ENCODE data around the gene CHRM2. TPM values are rescaled to one million over a fixed set of nuclear protein-coding genes. Genes with fewer than 3 reads are reported as not detected.
"Not testable (repeated sequence)": the region's sequence is repeated elsewhere in the genome, so short reads cannot be mapped to it uniquely, and the experiment has no call there.

CHRM2 gene
- not detected for total RNA-seq

DNA sequence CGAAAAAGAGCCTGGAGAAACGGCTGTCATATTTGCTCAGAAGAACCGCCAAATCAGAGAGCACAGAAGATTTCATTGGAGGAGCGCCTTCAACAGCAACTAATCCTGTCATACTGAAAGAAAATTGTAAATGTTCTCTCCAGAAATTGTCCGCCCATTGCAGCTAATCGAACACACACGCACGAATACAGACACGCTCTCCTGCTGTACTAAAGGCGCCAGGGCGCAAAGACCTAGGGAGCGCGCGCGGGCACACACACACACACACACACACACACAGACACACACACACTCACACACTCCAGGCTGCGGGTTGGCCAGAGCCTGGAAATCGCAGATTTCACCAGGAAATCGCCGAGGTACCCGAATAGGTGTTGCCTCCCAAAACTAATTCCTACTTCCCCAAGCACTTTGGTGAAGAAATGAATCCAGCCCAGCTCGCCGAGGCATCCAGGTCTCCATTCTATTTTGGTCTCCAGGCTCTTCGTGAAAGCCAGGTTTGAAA lies at the start of gene CHRM2:
TSS of gene CHRM2 (plus strand) at position 157 of the 505 bp plus-strand sequence. CDS start 146,214 bp downstream, outside the sequence.
- CTCF ChIA-PET, result no interaction called here
- peaks cover 43% of the 10 kb centered on the region for H3K27me3 Mint-ChIP-seq
- no peak within 1 kb of the TSS for H3K4me3 Mint-ChIP-seq
- no peaks in the 10 kb centered on the region for H3K36me3 Mint-ChIP-seq (ENCODE audit: low read depth)
- no peaks in the 10 kb centered on the region for H3K4me1 Mint-ChIP-seq
- H3K27ac Mint-ChIP-seq, result no peak within 1 kb of the TSS
- no peaks in the 10 kb centered on the region for H3K9me3 Mint-ChIP-seq
- POLR2A ChIA-PET, result no interaction called here
- DNase-seq, result no peak

DNA sequence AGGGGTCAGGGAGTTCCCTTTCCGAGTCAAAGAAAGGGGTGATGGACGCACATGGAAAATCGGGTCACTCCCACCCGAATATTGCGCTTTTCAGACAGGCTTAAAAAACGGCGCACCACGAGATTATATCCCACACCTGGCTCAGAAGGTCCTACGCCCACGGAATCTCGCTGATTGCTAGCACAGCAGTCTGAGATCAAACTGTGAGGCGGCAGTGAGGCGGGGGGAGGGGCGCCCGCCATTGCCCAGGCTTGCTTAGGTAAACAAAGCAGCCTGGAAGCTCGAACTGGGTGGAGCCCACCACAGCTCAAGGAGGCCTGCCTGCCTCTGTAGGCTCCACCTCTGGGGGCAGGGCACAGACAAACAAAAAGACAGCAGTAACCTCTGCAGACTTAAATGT lies 37.1 kb upstream of the CHRM2 start:
- DNase-seq; H3K27me3 Mint-ChIP-seq; H3K4me1 Mint-ChIP-seq; H3K4me3 Mint-ChIP-seq; CTCF ChIA-PET; H3K27ac Mint-ChIP-seq; H3K36me3 Mint-ChIP-seq (ENCODE audit: low read depth); POLR2A ChIA-PET: not testable (repeated sequence)
- H3K9me3 Mint-ChIP-seq, result peaks cover 13% of the 10 kb centered on the region

DNA sequence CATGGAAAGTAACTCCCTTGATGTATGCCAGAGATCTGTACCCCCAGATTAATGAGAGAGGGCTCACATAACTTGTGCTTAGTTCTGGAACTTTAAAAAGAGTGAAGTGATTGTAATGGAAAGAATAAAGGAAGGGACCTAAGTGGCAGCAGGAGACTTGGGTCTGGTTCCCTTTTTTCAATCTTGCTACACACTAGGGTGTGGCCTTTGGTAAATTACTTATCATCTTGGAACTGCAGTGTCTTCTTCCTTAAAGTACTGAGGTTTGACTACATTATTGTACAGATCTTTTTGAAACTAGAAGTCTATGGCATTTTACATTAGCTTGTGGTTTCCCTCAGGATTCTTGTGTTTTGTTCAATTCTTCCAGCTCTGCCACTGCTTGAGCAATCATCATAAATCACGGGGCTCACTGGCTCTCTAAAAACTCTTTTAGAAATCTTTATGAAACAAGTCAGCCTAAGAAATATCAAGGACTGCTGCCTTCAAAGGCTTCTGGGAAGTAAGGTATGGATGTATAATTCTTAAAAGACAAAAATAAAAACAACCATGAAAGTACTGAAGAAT lies 22.5 kb upstream of the CHRM2 start:
- ChIA-PET CTCF (interaction anchor here (0.6 kb wide), 1 partner anchor 465 kb away, joined by 3 read pairs; no protein-coding TSS in a partner anchor), POLR2A (interaction anchor here (0.7 kb wide), 1 partner anchor 1272 kb away, joined by 5 read pairs; no protein-coding TSS in a partner anchor)
- Mint-ChIP-seq H3K27me3 (no peaks in the 10 kb centered on the region), H3K27ac (no peak overlapping the region), H3K4me3 (no peak overlapping the region), H3K9me3 (peaks cover 4% of the 10 kb centered on the region), H3K36me3 (ENCODE audit: low read depth) (no peaks in the 10 kb centered on the region), H3K4me1 (no peaks in the 10 kb centered on the region)
- DNase-seq, result no peak

DNA sequence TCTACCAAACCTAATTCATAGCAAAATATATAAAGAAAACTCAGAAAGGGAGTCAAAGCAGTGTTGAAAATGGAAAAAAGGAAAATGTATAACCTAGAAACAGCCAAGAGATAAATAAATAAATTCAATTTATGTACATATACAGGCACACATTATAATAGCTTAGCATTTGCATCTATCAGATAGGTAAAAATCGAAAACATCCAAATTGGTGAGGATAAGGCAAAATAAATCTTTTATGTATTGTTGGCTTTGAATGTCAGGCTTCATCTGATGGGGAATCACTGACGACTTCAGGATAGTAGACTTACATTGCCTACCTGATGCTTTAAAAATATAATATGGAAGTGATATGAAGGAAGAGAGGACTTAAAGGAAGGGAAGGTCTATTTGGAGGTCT lies 20.6 kb upstream of the CHRM2 start:
- no peaks in the 10 kb centered on the region for H3K9me3 Mint-ChIP-seq
- no peak overlapping the region for H3K27ac Mint-ChIP-seq
- H3K4me3 Mint-ChIP-seq, result no peak overlapping the region
- no peaks in the 10 kb centered on the region for H3K4me1 Mint-ChIP-seq
- CTCF ChIA-PET, result interaction anchor here (0.6 kb wide), 1 partner anchor 218 kb away, joined by 3 read pairs; no protein-coding TSS in a partner anchor
- POLR2A ChIA-PET, result no interaction called here
- no peaks in the 10 kb centered on the region for H3K36me3 Mint-ChIP-seq (ENCODE audit: low read depth)
- no peaks in the 10 kb centered on the region for H3K27me3 Mint-ChIP-seq
- DNase-seq, result no peak

DNA sequence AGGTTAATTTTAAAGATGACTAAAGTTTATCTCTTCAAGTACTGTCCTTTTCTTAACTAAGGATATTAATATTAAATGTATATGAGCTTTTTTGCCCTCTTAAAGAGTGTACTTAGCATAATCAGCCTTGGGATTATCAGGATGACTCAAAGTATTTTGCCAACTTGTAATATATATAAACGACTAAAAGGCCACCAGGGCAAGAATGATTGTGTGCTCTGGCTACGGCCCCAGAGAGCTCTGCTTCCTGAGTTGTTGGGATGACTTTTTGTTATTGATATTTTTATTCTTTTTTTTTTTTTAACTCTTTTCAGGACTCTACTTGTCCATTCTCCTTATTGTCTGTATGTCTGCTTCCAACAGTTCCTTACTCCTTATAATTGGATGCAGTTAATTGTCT lies 14.8 kb upstream of the CHRM2 start:
- DNase-seq, result no peak
- Mint-ChIP-seq H3K27me3 (no peaks in the 10 kb centered on the region), H3K9me3 (no peaks in the 10 kb centered on the region), H3K27ac (no peak overlapping the region), H3K36me3 (ENCODE audit: low read depth) (no peaks in the 10 kb centered on the region), H3K4me1 (no peaks in the 10 kb centered on the region), H3K4me3 (no peak overlapping the region)
- POLR2A ChIA-PET, result no interaction called here
- CTCF ChIA-PET, result interaction anchor here (1.2 kb wide), 1 partner anchor 17 kb away, joined by 3 read pairs; no protein-coding TSS in a partner anchor

DNA sequence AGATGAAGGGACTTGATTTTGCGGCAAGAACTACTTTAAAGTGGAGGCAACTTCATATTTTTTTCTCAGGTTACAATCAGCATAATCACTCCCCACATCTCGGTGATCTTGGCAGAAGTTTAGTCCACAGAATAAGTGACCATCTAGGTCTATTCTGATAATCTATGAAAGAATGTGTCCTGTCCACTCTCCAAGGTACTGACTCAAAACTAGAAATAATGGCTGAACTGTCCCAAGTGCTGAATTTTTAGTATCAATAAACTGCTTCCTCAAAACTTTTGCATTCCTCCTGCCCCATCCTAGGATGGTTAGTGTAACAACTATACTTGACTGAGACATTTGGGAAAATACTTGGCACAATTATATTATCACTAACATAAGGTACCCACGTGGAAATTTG lies 10.9 kb upstream of the CHRM2 start:
- POLR2A ChIA-PET, result no interaction called here
- DNase-seq, result no peak

DNA sequence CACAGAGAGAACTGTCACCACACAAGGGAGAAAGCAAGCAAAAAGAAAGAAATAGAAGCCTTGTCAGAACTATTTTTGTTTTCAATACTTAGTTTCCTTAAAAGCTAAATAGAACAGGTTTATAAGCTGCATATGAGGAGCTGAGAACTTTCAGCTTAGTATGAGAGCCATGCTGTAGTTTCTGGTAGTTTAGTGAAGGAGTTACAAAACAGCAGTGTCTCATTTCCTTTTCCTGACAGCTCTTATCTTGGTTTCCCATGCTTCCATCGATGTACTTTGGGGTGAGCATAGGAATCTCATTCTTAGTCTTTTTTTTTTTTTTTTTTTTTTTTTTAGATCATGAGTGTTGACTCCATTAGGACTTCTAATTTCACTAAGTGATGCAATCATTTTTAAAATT lies 8.6 kb upstream of the CHRM2 start:
- no peak for DNase-seq
- Mint-ChIP-seq H3K27ac (no peak overlapping the region), H3K4me3 (no peak overlapping the region), H3K27me3 (no peaks in the 10 kb centered on the region), H3K9me3 (no peaks in the 10 kb centered on the region), H3K4me1 (no peaks in the 10 kb centered on the region), H3K36me3 (ENCODE audit: low read depth) (no peaks in the 10 kb centered on the region)
- ChIA-PET POLR2A (no interaction called here), CTCF (no interaction called here)

More for the DNA sequence above, 10.9 kb upstream of the CHRM2 start:
- Mint-ChIP-seq H3K27me3 (no peaks in the 10 kb centered on the region), H3K9me3 (no peaks in the 10 kb centered on the region), H3K27ac (no peak overlapping the region), H3K4me3 (no peak overlapping the region), H3K36me3 (ENCODE audit: low read depth) (no peaks in the 10 kb centered on the region), H3K4me1 (no peaks in the 10 kb centered on the region)
- CTCF ChIA-PET, result no interaction called here

DNA sequence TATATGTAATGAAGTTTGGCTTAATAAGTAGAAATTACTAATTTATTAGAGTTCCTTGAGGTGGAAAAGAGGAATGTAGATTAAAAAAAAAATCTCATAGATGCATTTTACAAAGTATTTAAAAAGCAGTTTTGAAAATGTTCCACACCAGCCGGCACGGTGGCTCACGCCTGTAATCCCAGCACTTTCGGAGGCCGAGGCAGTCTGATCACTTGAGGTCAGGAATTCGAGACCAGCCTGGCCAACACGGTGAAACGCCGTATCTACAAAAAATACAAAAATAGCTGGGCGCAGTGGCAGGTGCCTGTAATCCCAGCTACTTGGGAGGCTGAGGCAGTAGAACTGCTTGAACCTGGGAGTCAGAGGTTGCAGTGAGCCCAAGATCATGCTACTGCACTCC lies 3.2 kb upstream of the CHRM2 start:
- POLR2A ChIA-PET, result no interaction called here
- H3K9me3 Mint-ChIP-seq, result no peaks in the 10 kb centered on the region
- peaks cover 20% of the 10 kb centered on the region for H3K27me3 Mint-ChIP-seq
- H3K4me3 Mint-ChIP-seq, result no peak overlapping the region
- no peaks in the 10 kb centered on the region for H3K4me1 Mint-ChIP-seq
- no peak for DNase-seq
- CTCF ChIA-PET, result no interaction called here
- H3K27ac Mint-ChIP-seq, result no peak overlapping the region
- H3K36me3 Mint-ChIP-seq (ENCODE audit: low read depth), result no peaks in the 10 kb centered on the region

DNA sequence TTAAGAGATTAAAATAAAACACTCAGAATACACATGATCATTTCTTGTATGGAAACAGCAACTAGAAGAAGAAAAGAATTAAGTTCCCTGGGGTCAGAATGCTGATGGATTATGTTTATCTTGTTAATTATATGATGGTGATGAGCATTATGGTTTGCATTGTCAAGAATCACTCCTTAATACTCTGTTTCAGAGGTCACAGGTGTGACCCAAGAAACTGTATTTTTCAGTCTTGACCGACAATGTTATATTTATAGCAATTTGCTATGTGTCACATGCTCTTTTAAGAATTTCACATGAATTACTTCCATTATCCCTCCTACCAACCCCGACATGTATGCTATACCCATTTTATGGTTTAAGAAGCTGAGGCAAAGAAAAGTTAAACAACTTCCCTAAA lies 2.7 kb upstream of the CHRM2 start:
- no peak for DNase-seq
- H3K4me1 Mint-ChIP-seq, result no peaks in the 10 kb centered on the region
- POLR2A ChIA-PET, result no interaction called here
- H3K27ac Mint-ChIP-seq, result no peak overlapping the region
- no peaks in the 10 kb centered on the region for H3K36me3 Mint-ChIP-seq (ENCODE audit: low read depth)
- no peaks in the 10 kb centered on the region for H3K9me3 Mint-ChIP-seq
- H3K27me3 Mint-ChIP-seq, result peaks cover 25% of the 10 kb centered on the region
- CTCF ChIA-PET, result no interaction called here
- no peak overlapping the region for H3K4me3 Mint-ChIP-seq

DNA sequence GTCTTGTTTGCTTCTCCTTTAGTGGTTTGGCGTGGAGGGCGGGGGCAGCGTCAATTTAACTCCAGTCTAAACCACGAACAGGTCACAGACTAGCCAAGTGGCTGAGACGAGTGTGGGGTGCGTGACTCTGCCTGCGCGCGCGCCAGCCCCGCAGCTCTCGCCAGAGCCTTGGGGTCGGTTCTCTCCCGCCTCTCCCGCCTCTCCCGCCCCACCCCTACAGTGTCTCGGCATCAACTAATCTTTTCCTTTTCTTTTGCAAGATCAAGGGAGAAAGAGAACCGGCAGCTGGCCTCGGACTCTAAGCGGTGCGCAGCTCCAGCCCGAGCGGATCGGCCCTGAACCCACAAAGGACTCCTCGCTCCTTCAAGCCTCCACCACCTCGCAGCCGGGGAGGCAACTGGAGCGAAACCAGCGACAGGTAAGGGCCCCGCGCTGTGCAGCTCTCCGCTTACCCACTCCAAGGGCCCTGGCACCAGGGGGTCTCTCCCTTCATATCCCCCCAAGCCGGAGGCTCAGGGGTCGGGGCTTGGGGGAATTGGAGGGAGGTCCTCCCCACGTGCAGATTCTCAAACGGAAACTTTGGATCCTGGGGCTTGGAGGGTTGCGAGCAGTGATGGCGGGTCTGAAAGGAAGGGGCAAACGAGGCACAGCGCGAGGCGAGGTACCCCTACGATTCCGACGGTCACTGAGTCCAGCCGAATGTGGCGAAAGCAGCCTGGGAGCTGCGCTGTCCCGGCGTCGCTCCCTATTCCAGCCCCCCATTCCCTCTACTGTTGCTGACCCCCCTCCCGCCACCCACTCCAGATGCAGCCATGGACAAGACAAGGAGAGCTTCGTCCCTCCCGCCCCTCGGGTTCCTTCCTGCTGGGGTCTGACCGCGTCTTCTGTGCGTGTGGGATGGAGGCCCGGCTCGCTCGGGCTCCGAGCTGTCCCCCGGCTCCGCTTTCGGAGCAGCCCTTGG lies 829 bp downstream of the CHRM2 start:
- ChIA-PET POLR2A (no interaction called here), CTCF (no interaction called here)
- H3K36me3 Mint-ChIP-seq (ENCODE audit: low read depth), result no peaks in the 10 kb centered on the region
- H3K9me3 Mint-ChIP-seq, result no peaks in the 10 kb centered on the region
- H3K27ac Mint-ChIP-seq, result no peak overlapping the region
- H3K4me3 Mint-ChIP-seq, result no peak overlapping the region
- no peak for DNase-seq
- no peaks in the 10 kb centered on the region for H3K4me1 Mint-ChIP-seq
- H3K27me3 Mint-ChIP-seq, result peaks cover 43% of the 10 kb centered on the region

DNA sequence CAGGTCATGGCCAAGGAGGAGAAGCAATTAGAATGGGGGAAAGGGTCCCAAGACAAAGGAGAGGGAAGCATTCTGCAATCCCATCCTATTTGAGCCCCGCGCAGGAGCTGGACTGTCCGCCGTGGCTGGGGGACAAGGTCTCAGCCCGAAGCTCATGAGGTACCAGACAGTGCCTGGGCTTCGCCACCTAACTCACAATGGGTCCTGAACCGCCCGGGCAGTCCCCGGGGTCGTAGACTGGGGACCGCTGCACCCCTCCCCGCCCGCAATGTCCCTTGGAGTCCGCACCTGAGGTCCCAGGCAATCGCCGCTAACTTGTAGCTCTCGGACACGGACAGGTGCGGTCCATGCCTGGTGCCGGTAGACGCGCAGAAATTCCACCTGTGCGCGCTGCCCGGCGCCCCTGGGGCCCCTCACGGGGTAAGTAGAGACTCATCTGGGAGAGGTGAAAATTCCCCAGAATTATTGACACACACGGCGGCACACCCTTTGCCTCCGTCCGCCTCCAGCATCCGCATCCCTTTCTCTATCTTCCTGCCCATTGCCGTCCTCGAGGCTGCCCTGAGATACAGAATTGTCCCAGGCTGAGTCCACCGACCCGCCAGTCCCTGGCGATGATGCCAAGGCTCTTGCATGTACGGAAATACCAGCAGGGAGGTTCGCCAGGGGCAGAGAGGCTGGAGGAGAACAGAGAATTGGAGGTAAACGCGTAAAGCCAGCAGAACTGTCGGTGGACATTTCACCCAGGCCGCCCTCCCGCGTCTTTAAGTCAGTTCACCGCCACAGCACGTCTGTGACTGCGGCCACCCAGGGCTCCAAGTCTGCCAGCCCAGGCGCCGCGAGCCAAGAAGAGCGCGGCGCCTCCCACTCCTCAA lies 1.8 kb downstream of the CHRM2 start:
- H3K36me3 Mint-ChIP-seq (ENCODE audit: low read depth), result no peaks in the 10 kb centered on the region
- no peak overlapping the region for H3K4me3 Mint-ChIP-seq
- DNase-seq, result no peak
- H3K27ac Mint-ChIP-seq, result no peak overlapping the region
- CTCF ChIA-PET, result interaction anchor here (1.2 kb wide), 1 partner anchor 16 kb away, joined by 3 read pairs; no protein-coding TSS in a partner anchor
- H3K27me3 Mint-ChIP-seq, result peaks cover 43% of the 10 kb centered on the region
- POLR2A ChIA-PET, result no interaction called here
- H3K9me3 Mint-ChIP-seq, result no peaks in the 10 kb centered on the region
- no peaks in the 10 kb centered on the region for H3K4me1 Mint-ChIP-seq

DNA sequence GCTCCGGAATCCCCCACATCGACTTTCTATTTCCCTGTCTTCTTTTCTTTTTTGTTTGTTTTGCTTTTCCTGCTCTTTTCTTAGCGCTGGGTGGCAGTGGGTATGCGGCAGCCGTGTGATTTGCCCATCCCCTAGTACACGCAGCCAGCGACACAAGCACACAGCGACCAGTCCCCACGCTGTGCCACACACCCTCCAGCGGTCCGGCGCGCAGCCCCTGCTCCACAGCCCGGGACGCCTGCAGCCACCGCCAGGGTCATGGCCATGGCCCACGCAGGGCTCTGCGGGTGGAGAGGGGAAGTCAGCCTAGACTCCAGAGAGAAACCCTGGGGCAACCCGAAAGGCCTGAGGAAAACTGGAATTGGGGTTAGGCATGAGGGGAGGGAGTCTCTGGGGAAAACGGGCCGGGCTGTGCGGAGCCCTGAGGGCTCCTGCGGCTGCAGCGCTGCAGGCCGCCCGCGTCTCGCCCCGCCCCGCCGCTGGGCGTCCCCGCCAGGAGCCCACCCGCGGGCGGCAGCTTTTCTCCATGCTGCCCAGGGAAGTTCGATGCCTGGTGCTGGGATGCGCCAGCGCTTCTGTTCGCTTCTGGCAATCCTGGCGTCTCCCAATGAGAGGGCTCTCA lies 2.5 kb downstream of the CHRM2 start:
- ChIA-PET CTCF (interaction anchor here (1.2 kb wide), 1 partner anchor 17 kb away, joined by 3 read pairs; no protein-coding TSS in a partner anchor), POLR2A (no interaction called here)
- DNase-seq, result no peak

More for the DNA sequence above, 2.5 kb downstream of the CHRM2 start:
- Mint-ChIP-seq H3K27me3 (peaks cover 43% of the 10 kb centered on the region), H3K4me1 (no peaks in the 10 kb centered on the region), H3K4me3 (no peak overlapping the region), H3K36me3 (ENCODE audit: low read depth) (no peaks in the 10 kb centered on the region), H3K27ac (no peak overlapping the region), H3K9me3 (no peaks in the 10 kb centered on the region)

All from activated CD4-positive, alpha-beta T cell treated with anti-CD3 and anti-CD28 coated beads, Interleukin-2, amount 10 ng/mL, durations not matched to agents 7 days and 5 days (primary cell).